ENCODE measurements around the gene TEX13D. TPM values are rescaled to one million over a fixed set of nuclear protein-coding genes. Genes with fewer than 3 reads are reported as not detected.
"Not testable (repeated sequence)": the region's sequence is repeated elsewhere in the genome, so short reads cannot be mapped to it uniquely, and the experiment has no call there.

Gene TEX13D
- total RNA-seq = not detected in 3 replicates
- long read RNA-seq = 0 reads

DNA sequence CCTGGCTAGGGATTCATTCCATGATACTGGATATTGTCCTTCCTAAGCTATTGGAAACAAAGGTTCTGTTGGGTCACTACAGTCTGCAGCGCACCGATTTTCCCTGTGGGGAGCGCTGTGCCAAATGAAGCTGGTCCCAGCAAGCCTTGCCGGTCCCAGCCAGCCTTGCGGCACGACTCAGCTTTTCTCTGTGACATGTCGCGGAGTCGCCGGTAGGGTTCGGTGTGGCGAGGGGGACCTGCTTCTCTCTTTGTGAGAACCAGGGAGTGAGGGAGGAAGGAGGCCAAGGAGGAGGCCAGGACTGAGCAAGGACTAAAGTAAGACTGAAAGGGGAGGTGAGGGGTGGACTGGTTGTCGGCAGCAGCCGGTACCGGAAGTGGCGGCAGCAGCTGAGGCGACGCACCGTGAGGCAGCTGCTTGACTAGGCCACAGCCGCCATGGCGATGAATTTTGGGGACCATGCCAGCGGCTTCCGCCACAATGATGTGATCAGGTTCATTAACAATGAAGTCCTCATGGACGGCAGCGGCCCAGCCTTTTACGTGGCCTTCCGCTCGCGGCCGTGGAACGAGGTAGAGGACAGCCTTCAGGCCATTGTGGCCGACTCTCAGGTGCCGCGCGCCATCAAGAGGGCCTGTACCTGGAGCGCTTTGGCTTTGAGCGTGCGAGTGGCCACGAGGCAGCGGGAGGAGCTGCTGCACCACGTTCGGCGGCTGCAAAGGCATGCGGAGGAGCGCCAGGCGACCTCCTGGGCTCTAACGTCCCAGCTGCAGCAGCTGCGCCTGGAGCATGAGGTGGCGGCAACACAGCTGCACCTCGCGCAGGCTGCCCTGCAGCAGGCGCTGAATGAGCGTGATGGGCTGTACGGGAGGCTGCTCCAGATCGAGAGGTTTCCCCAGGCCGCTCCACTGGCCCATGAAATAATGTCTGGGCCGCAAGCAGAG is at the start of gene TEX13D:
Gene TEX13D, plus strand, starts transcription at position 180 of the 944 bp plus-strand sequence. Its CDS starts 258 bp downstream, at position 438.
- H3K4me3 Mint-ChIP-seq (ENCODE audit: unreplicated experiment) = no peak within 1 kb of the TSS
- no peaks in the 10 kb centered on the region for H3K9me3 Mint-ChIP-seq (ENCODE audit: low read depth)
- H3K27me3 Mint-ChIP-seq (ENCODE audit: low read depth) = peaks cover 12% of the 10 kb centered on the region
- no peak for DNase-seq (ENCODE audit: low spot score)
- H3K27ac Mint-ChIP-seq (ENCODE audit: unreplicated experiment) = no peak within 1 kb of the TSS
- no peaks in the 10 kb centered on the region for H3K4me1 Mint-ChIP-seq (ENCODE audit: low read depth)
- TF ChIP-seq CTCF (IDR thresholded peaks at IDR 0.05) = no peak
- no peaks in the 10 kb centered on the region for H3K36me3 Mint-ChIP-seq (ENCODE audit: low read depth)

DNA sequence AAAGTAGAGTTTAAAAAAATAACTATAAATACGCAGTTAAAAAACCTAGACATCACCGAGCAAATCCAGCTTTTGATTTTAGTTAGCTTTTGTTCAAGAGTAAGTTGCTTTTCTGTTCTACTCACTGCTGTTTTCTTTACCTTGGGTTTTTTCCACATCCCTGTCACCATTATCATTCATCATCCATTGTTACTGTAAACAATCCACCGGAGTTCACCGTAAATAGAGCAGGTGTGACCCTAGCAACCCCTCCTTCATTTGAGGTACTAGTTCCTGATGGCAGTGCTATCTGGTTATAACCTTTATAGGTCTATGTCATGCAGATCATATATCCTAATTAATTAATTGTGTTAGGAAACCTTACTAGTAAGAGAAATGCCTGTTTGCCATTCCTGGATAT is 43.0 kb upstream of the TEX13D start:
- Mint-ChIP-seq H3K9me3 (ENCODE audit: low read depth) (no peaks in the 10 kb centered on the region), H3K4me1 (ENCODE audit: low read depth) (no peaks in the 10 kb centered on the region), H3K4me3 (ENCODE audit: unreplicated experiment) (no peak overlapping the region), H3K27me3 (ENCODE audit: low read depth) (no peaks in the 10 kb centered on the region), H3K36me3 (ENCODE audit: low read depth) (no peaks in the 10 kb centered on the region), H3K27ac (ENCODE audit: unreplicated experiment) (no peak overlapping the region)
- no peak for DNase-seq (ENCODE audit: low spot score)
- TF ChIP-seq CTCF (IDR thresholded peaks at IDR 0.05) = no peak

- Mint-ChIP-seq H3K27me3 (ENCODE audit: low read depth) (no peaks in the 10 kb centered on the region), H3K4me3 (ENCODE audit: unreplicated experiment) (no peak overlapping the region), H3K36me3 (ENCODE audit: low read depth) (no peaks in the 10 kb centered on the region), H3K9me3 (ENCODE audit: low read depth) (peaks cover 7% of the 10 kb centered on the region), H3K27ac (ENCODE audit: unreplicated experiment) (no peak overlapping the region), H3K4me1 (ENCODE audit: low read depth) (peaks cover 4% of the 10 kb centered on the region)
- DNase-seq (ENCODE audit: low spot score) = no peak
- no peak for TF ChIP-seq CTCF (IDR thresholded peaks at IDR 0.05)
Observed at GRCh38 chrX:124293810-124294209, 38.6 kb upstream of the TEX13D start.

DNA sequence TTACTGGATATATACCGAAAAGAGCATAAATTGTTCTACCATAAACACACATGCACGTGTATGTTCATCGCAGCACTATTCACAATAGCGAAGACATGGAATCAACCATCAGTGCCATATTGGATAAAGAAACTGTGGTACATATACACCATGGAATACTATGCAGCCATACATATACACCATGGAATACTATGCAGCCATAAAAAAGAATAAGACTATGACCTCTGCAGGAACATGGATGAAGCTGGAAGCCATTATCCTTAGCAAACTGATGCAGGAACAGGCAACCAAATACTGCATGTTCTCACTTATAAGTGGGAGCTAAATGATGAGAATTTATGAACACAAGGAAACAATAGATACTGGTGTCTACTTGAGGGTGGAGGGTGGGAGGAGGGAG is 33.1 kb upstream of the TEX13D start:
- H3K4me3 Mint-ChIP-seq (ENCODE audit: unreplicated experiment); H3K4me1 Mint-ChIP-seq (ENCODE audit: low read depth); DNase-seq (ENCODE audit: low spot score); H3K36me3 Mint-ChIP-seq (ENCODE audit: low read depth); H3K27ac Mint-ChIP-seq (ENCODE audit: unreplicated experiment); H3K27me3 Mint-ChIP-seq (ENCODE audit: low read depth): not testable (repeated sequence)
- peaks cover 13% of the 10 kb centered on the region for H3K9me3 Mint-ChIP-seq (ENCODE audit: low read depth)

GRCh38 chrX:124300405-124300804 is 32.1 kb upstream of the TEX13D start:
- TF ChIP-seq CTCF (IDR thresholded peaks at IDR 0.05) = no peak
- peaks cover 4% of the 10 kb centered on the region for H3K4me1 Mint-ChIP-seq (ENCODE audit: low read depth)
- no peaks in the 10 kb centered on the region for H3K36me3 Mint-ChIP-seq (ENCODE audit: low read depth)
- H3K27ac Mint-ChIP-seq (ENCODE audit: unreplicated experiment) = no peak overlapping the region
- DNase-seq (ENCODE audit: low spot score) = no peak
- no peak overlapping the region for H3K4me3 Mint-ChIP-seq (ENCODE audit: unreplicated experiment)
- H3K9me3 Mint-ChIP-seq (ENCODE audit: low read depth) = peaks cover 13% of the 10 kb centered on the region
- H3K27me3 Mint-ChIP-seq (ENCODE audit: low read depth) = no peaks in the 10 kb centered on the region

Data from chondrocyte (in vitro differentiated cells).